ENCODE measurements around the gene ABT1.

ABT1 gene

GRCh38 chr6:26599591-26599990, 2.8 kb downstream of the ABT1 start:
- peaks cover 17% of the 10 kb centered on the region for H3K4me1 ChIP-seq (ENCODE audit: control insufficient read depth, low read length)
- peaks cover 10% of the 10 kb centered on the region for H3F3A ChIP-seq (ENCODE audit: control insufficient read depth, insufficient read depth)
- no peak overlapping the region for H3K4me3 ChIP-seq (ENCODE audit: low read length)
- H4K20me1 ChIP-seq (ENCODE audit: control insufficient read depth, insufficient read depth, low read depth, low read length): peaks cover 4% of the 10 kb centered on the region; the same call in 1 of the 2 replicates
- H3K9me2 ChIP-seq (replicated peaks; ENCODE audit: control insufficient read depth, low read length): no peaks in the 10 kb centered on the region
- H3K9me3 ChIP-seq (ENCODE audit: control insufficient read depth, insufficient read depth, low read length): no peaks in the 10 kb centered on the region
- TF ChIP-seq CTCF (IDR thresholded peaks at IDR 0.05; ENCODE audit: low read depth, low read length, poor library complexity, severe bottlenecking) (no peak), EZH2phosphoT487 (IDR thresholded peaks at IDR 0.05; ENCODE audit: borderline replicate concordance, low read length) (no peak)
- peaks cover 28% of the 10 kb centered on the region for H3K79me2 ChIP-seq (ENCODE audit: control insufficient read depth, low read length)
- H3K27ac ChIP-seq (ENCODE audit: low read depth, low read length): no peak overlapping the region
- H3K27me3 ChIP-seq (ENCODE audit: control insufficient read depth, low read length): no peaks in the 10 kb centered on the region
- no peak overlapping the region for H3K4me2 ChIP-seq (ENCODE audit: low read length)
- H3K36me3 ChIP-seq (ENCODE audit: control insufficient read depth, low read length): peaks cover 32% of the 10 kb centered on the region

- Histone ChIP-seq H4K20me1 (ENCODE audit: control insufficient read depth, insufficient read depth, low read depth, low read length) (peaks cover 4% of the 10 kb centered on the region; the same call in 1 of the 2 replicates), H3K27me3 (ENCODE audit: control insufficient read depth, low read length) (no peaks in the 10 kb centered on the region), H3K4me1 (ENCODE audit: control insufficient read depth, low read length) (peaks cover 12% of the 10 kb centered on the region), H3K4me2 (ENCODE audit: low read length) (no peak overlapping the region), H3K27ac (ENCODE audit: low read depth, low read length) (no peak overlapping the region), H3K9me3 (ENCODE audit: control insufficient read depth, insufficient read depth, low read length) (no peaks in the 10 kb centered on the region), H3K36me3 (ENCODE audit: control insufficient read depth, low read length) (peaks cover 32% of the 10 kb centered on the region), H3K4me3 (ENCODE audit: low read length) (no peak overlapping the region), H3K9me2 (replicated peaks; ENCODE audit: control insufficient read depth, low read length) (no peaks in the 10 kb centered on the region), H3K79me2 (ENCODE audit: control insufficient read depth, low read length) (peaks cover 28% of the 10 kb centered on the region), H3F3A (ENCODE audit: control insufficient read depth, insufficient read depth) (peaks cover 13% of the 10 kb centered on the region)
- no peak for TF ChIP-seq EZH2phosphoT487 (IDR thresholded peaks at IDR 0.05; ENCODE audit: borderline replicate concordance, low read length)
- no peak for TF ChIP-seq CTCF (IDR thresholded peaks at IDR 0.05; ENCODE audit: low read depth, low read length, poor library complexity, severe bottlenecking)
Observed at GRCh38 chr6:26600759-26601158, 4.0 kb downstream of the ABT1 start.

GRCh38 chr6:26602262-26602661, 5.5 kb downstream of the ABT1 start:
- Histone ChIP-seq H3K9me2 (replicated peaks; ENCODE audit: control insufficient read depth, low read length) (no peaks in the 10 kb centered on the region), H3K27me3 (ENCODE audit: control insufficient read depth, low read length) (no peaks in the 10 kb centered on the region), H3K36me3 (ENCODE audit: control insufficient read depth, low read length) (peaks cover 29% of the 10 kb centered on the region), H3K79me2 (ENCODE audit: control insufficient read depth, low read length) (peaks cover 22% of the 10 kb centered on the region), H3F3A (ENCODE audit: control insufficient read depth, insufficient read depth) (peaks cover 6% of the 10 kb centered on the region; the same call in 1 of the 2 replicates), H4K20me1 (ENCODE audit: control insufficient read depth, insufficient read depth, low read depth, low read length) (peaks cover 4% of the 10 kb centered on the region; the same call in 1 of the 2 replicates), H3K4me1 (ENCODE audit: control insufficient read depth, low read length) (peaks cover 12% of the 10 kb centered on the region), H3K27ac (ENCODE audit: low read depth, low read length) (no peak overlapping the region), H3K4me2 (ENCODE audit: low read length) (no peak overlapping the region), H3K4me3 (ENCODE audit: low read length) (no peak overlapping the region), H3K9me3 (ENCODE audit: control insufficient read depth, insufficient read depth, low read length) (no peaks in the 10 kb centered on the region)
- TF ChIP-seq EZH2phosphoT487 (IDR thresholded peaks at IDR 0.05; ENCODE audit: borderline replicate concordance, low read length): no peak
- no peak for TF ChIP-seq CTCF (IDR thresholded peaks at IDR 0.05; ENCODE audit: low read depth, low read length, poor library complexity, severe bottlenecking)

All from DOHH2 (cell line).